Raji (cell line): ENCODE data around the gene DDO.

ENCODE experiments used
- POLR2A ChIP-seq: IDR thresholded peaks from 2 replicates; pipeline ENCODE4 v1.6.1; 2011; ENCODE audit warnings: low read depth, low read length, control low read depth; ENCODE audit not compliant: insufficient read depth

Gene DDO

GRCh38 chr6:110357664-110358552 is 57.5 kb downstream of the DDO start, which contains the start of gene METTL24:
METTL24 (minus strand) TSS chr6:110358349; CDS start chr6:110358272, 77 bp downstream.
- no peak for TF ChIP-seq POLR2A

- TF ChIP-seq POLR2A: no peak
Measured at GRCh38 chr6:110357298-110357663, 58.1 kb downstream of the DDO start.

GRCh38 chr6:110356778-110357177 is 58.6 kb downstream of the DDO start:
- no peak for TF ChIP-seq POLR2A

GRCh38 chr6:110355727-110356126 is 59.6 kb downstream of the DDO start:
- TF ChIP-seq POLR2A: no peak

GRCh38 chr6:110355022-110355421 is 60.4 kb downstream of the DDO start:
- no peak for TF ChIP-seq POLR2A

GRCh38 chr6:110354153-110354552 is 61.2 kb downstream of the DDO start:
- TF ChIP-seq POLR2A: no peak

GRCh38 chr6:110353457-110354001 is 61.8 kb downstream of the DDO start:
- TF ChIP-seq POLR2A: no peak

GRCh38 chr6:110352563-110353262 is 62.7 kb downstream of the DDO start:
- no peak for TF ChIP-seq POLR2A

GRCh38 chr6:110351986-110352385 is 63.4 kb downstream of the DDO start:
- no peak for TF ChIP-seq POLR2A

- TF ChIP-seq POLR2A: no peak
Measured at GRCh38 chr6:110351546-110351945, 63.8 kb downstream of the DDO start.

- no peak for TF ChIP-seq POLR2A
Measured at GRCh38 chr6:110348961-110349690, 66.2 kb downstream of the DDO start.

GRCh38 chr6:110345025-110345424 is 70.3 kb downstream of the DDO start:
- no peak for TF ChIP-seq POLR2A

- no peak for TF ChIP-seq POLR2A
Measured at GRCh38 chr6:110342759-110343158, 72.6 kb downstream of the DDO start.
